Mesothelial cell of epicardium (in vitro differentiated cells): ENCODE data around the gene UCN2. TPM values are rescaled to one million over a fixed set of nuclear protein-coding genes. Genes with fewer than 3 reads are reported as not detected.
"Not testable (repeated sequence)": the region's sequence is repeated elsewhere in the genome, so short reads cannot be mapped to it uniquely, and the experiment has no call there.

ENCODE experiments used
- DNase-seq, 2 experiments: peaks; one replicate each; pipeline ENCODE4 v3.0.0; 2021; ENCODE audit warnings: low spot score in 2 of 2; ENCODE audit not compliant: unreplicated experiment in 2 of 2
- H3K27ac Mint-ChIP-seq: 2 replicates; pipeline ENCODE4 v1.8.0; 2021; ENCODE audit warnings: mixed read lengths
- H3K27me3 Mint-ChIP-seq: 2 replicates; pipeline ENCODE4 v1.8.0; 2021; ENCODE audit warnings: low read depth, mixed read lengths
- H3K36me3 Mint-ChIP-seq: 2 replicates; pipeline ENCODE4 v1.8.0; 2021; ENCODE audit warnings: mixed read lengths
- H3K4me1 Mint-ChIP-seq: 2 replicates; pipeline ENCODE4 v1.8.0; 2021; ENCODE audit warnings: mixed read lengths
- H3K4me3 Mint-ChIP-seq: 2 replicates; pipeline ENCODE4 v1.8.0; 2021; ENCODE audit warnings: mild to moderate bottlenecking, moderate library complexity, mixed read lengths
- H3K9me3 Mint-ChIP-seq: 2 replicates; pipeline ENCODE4 v1.8.0; 2021; ENCODE audit warnings: mixed read lengths
- total RNA-seq: library from RNA; stranded (reverse); gene quantifications from 3 replicates; pipeline ENCODE4 v1.2.1, GENCODE V29; 2021
- TF ChIP-seq, protein P1 (sequence below): fragments of 200-600 bp; sonication (generic); IDR thresholded peaks from one replicate; pipeline ENCODE4 v1.5.0; 2021; ENCODE audit warnings: antibody characterized with exemption; ENCODE audit not compliant: unreplicated experiment

The UCN2 gene
- total RNA-seq, 1 donor from 2014 or later = 0.60 TPM

DNA sequence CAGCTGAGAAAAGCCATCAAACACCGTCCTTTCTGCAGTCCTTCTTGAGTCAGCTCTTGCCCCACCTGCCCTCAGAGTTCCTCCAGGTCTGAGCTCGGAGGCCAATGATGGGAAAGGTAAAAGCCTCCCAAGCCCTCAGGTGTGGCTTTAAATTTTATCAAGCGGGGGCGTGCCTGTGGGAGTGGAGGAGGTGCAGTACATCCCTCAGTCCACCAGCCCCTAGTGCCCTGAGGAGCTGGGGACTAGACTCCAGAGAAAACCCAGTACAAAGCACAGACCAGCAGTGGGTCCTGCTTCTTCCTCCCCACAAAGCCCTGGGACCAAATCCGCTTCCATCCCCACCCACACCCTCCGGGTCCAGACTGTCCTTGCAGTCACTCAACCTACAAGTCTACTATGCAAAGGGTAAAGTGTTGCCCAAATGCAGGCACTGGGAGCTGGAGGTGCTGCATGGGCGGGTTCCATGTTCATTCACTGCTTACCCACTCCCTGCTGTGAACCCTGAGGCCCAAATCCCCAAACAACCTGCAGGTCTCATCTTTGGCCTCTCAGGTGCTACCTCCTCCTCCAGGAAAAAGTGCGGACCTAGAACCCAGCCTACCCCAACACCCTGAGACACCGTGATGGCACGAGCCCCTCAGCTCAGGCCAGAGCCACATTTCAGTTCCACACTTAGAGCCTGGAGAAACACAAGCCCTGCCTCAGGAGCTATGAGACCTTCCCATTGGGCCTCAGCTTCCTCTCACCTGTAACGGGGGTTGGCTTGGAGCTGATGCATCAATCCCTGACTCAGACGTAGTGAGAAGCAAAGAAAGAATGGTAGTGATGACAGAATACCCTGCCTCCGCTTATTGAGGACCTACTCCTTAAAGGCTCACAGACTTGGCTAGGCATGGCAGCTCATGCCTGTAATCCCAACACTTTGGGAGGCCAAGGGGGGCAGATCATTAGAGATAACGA is 9.4 kb downstream of the UCN2 start:
- H3K9me3 Mint-ChIP-seq = no peaks in the 10 kb centered on the region
- no peak for DNase-seq
- TF ChIP-seq, protein P1, sequence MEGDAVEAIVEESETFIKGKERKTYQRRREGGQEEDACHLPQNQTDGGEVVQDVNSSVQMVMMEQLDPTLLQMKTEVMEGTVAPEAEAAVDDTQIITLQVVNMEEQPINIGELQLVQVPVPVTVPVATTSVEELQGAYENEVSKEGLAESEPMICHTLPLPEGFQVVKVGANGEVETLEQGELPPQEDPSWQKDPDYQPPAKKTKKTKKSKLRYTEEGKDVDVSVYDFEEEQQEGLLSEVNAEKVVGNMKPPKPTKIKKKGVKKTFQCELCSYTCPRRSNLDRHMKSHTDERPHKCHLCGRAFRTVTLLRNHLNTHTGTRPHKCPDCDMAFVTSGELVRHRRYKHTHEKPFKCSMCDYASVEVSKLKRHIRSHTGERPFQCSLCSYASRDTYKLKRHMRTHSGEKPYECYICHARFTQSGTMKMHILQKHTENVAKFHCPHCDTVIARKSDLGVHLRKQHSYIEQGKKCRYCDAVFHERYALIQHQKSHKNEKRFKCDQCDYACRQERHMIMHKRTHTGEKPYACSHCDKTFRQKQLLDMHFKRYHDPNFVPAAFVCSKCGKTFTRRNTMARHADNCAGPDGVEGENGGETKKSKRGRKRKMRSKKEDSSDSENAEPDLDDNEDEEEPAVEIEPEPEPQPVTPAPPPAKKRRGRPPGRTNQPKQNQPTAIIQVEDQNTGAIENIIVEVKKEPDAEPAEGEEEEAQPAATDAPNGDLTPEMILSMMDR = no peak
- no peak overlapping the region for H3K4me3 Mint-ChIP-seq
- H3K4me1 Mint-ChIP-seq = peaks cover 26% of the 10 kb centered on the region
- no peaks in the 10 kb centered on the region for H3K27me3 Mint-ChIP-seq
- no peak overlapping the region for H3K27ac Mint-ChIP-seq
- no peaks in the 10 kb centered on the region for H3K36me3 Mint-ChIP-seq

DNA sequence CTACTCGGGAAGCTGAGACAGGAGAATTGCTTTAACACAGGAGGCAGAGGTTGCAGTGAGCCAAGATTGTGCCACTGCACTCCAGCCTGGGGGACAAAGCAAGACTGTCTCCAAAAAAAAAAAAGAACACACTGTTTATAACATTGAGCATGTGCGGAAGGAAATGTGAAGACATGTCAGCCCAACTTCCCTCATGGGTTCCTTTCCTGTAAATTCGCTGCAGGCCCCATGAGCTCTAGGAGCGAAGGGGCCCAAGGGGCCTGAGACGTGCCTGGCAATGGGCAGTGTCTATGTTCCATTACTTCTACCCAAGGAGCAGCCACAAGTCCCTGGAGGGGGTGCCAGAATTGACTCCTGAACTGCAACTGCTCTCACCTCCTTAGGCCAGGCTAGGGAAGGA is 10.2 kb downstream of the UCN2 start:
- no peak for DNase-seq
- no peaks in the 10 kb centered on the region for H3K36me3 Mint-ChIP-seq
- TF ChIP-seq, protein P1 = no peak
- peaks cover 23% of the 10 kb centered on the region for H3K4me1 Mint-ChIP-seq
- no peak overlapping the region for H3K27ac Mint-ChIP-seq
- no peaks in the 10 kb centered on the region for H3K27me3 Mint-ChIP-seq
- H3K4me3 Mint-ChIP-seq = no peak overlapping the region
- no peaks in the 10 kb centered on the region for H3K9me3 Mint-ChIP-seq

DNA sequence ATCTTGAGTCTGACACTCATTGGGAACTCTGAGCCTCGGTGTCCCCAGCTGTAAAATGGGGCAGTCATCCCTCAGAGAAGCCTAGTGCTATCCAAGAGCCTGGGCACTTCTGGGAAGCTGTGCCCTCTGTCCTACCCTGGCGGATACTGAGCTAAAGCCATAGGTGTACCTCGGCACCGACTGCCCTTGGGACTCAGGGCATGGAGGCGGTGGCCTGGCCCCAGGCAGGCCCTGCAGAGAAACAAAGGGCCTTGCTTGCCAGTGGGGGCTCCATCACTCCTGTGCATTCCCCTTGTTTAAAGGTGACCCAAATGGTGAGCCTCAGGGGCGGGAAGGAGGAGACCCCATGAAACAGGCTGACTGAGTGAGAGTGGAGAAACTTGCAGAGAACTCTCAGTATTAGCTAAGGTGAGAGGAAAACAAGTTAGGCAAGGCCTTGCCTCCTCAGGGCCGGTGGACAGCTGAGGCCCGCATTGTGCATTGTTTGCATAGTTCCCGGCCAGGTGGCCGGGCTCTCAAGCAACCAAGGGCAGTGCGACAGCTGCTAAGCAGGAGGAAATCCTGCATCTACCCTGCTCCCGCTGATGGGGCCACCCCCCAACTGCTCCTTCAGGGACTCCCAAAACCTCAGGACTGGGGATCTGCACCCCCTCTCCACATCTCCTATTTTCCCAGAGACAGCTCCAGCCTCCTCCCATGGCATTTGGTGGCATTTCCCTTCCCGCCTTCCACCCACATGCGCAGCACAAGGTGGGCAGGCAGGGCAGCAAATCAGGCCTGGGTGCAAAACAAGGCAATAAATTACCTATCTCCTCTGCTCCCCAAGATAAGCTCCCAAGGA is 11.2 kb downstream of the UCN2 start:
- H3K36me3 Mint-ChIP-seq = no peaks in the 10 kb centered on the region
- no peak overlapping the region for H3K27ac Mint-ChIP-seq
- TF ChIP-seq, protein P1 = no peak
- no peak for DNase-seq
- H3K4me1 Mint-ChIP-seq = peaks cover 20% of the 10 kb centered on the region
- H3K27me3 Mint-ChIP-seq = no peaks in the 10 kb centered on the region
- H3K9me3 Mint-ChIP-seq = no peaks in the 10 kb centered on the region
- H3K4me3 Mint-ChIP-seq = no peak overlapping the region

DNA sequence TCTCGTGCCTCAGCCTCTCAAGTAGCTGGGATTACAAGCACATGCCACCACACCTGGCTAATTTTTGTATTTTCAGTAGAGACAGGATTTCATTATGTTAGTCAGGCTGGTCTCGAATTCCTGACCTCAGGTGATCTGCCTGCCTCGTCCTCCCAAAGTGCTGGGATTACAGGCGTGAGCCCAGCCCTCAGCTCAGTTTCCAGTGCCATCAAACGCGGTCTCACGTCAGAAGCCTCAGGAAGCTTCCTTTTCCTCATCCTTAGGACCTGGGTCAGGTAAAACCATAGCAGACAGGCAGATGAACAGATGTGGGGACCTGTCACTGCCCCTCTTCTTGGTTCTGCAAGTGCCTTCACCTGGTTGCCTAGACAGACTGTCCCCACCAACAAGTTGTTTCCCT is 11.9 kb downstream of the UCN2 start:
- not testable (repeated sequence) for H3K27ac Mint-ChIP-seq, DNase-seq, H3K9me3 Mint-ChIP-seq, H3K36me3 Mint-ChIP-seq, H3K27me3 Mint-ChIP-seq, H3K4me3 Mint-ChIP-seq
- peaks cover 18% of the 10 kb centered on the region for H3K4me1 Mint-ChIP-seq

DNA sequence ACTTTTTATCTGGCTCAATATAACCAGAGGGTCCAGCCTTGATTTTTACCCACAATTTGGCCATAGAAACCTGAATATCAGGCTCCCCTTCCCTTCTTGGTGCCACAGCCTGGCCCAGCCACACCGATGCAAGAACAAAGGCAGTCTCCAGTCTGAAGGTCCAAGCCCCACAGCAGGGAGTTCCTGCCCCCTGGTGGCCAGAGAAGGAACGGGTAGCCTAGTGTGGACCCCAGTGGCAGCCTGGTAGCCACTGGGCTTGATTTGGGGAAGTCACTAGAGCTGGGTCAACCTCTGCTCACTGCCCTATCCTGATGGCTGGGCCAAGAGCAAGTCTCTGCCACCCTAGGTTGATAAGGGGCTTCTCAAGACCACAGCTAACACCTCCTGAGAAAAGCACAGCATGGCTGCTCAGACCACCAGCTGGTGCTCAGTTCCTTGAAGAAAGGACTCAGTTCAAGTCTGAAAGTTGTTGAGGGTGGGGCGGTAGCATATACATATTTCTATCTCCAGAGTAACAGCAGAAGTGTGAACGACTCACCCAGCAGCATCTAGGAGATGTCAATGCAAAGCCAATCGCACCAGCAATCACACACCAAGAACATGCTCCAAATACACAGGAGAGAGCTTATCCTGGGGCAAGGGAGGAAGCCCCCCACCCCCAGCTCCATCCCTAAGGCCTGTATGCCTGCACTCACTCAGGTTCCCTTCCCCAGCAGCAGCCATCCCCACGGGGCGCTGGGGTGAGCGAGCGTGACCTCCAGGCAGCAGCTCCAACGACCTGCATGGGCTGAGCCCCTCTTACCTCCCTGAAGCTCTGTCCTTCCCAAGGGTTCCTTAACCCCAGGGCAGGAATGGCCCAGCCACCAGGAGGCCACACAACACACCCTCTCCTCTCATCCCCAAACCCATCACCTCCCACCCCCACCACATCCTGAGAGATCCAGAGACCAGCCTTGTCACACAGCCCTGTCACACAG is 14.6 kb downstream of the UCN2 start:
- no peaks in the 10 kb centered on the region for H3K27me3 Mint-ChIP-seq
- H3K4me1 Mint-ChIP-seq = peaks cover 7% of the 10 kb centered on the region
- no peak overlapping the region for H3K4me3 Mint-ChIP-seq
- TF ChIP-seq, protein P1 = peak; percentile 88
- peak; percentile 56 to 79 for DNase-seq
- H3K27ac Mint-ChIP-seq = no peak overlapping the region
- no peaks in the 10 kb centered on the region for H3K9me3 Mint-ChIP-seq
- H3K36me3 Mint-ChIP-seq = peaks cover 2% of the 10 kb centered on the region
